ENCODE results near the gene ZRANB2.
A peak's percentile ranks its signal among the peaks of the same experiment; 100 is the strongest.

The ZRANB2 gene

DNA sequence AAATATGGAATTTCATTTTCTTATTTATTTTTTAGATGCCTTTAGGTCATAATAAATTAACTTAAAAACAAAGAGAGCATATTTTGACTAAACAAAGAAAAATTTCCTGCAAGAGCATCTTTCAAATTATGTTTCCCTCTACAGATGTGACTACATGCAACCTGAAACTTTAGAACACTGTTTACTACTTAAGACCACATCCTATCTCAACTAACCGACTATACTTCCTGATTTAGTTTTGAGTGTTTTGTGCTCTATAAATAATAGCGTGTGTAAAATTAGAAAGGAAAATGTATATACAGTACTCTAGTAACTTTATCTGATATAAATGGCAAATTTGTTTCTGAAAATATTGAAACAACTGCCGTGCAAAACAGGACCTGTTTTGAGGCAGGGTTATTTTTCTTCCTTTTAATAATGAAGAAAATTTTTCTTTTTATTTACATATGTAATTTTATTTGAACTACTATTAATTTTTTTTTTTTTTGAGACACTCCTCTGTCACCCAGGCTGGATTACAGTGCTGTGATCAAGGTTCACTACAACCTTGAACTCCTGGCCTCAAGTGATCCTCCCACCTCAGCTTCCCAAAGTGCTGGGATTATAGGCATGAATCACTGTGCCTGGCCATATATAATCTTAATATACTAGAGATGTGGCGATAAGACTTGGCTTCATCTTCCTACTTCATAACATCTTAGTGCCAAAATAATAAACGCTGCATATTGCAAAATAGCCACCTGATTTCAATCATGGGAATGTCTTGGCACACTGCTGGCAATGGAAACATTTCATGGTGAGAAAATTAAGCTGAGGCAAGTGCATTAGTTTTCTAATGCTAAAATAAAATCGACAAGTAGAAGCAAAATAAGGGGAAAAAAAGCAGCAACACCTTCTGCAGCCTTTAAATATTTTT, 12.3 kb downstream of the ZRANB2 start:
- no peak for DNase-seq (ENCODE audit: low spot score)

DNA sequence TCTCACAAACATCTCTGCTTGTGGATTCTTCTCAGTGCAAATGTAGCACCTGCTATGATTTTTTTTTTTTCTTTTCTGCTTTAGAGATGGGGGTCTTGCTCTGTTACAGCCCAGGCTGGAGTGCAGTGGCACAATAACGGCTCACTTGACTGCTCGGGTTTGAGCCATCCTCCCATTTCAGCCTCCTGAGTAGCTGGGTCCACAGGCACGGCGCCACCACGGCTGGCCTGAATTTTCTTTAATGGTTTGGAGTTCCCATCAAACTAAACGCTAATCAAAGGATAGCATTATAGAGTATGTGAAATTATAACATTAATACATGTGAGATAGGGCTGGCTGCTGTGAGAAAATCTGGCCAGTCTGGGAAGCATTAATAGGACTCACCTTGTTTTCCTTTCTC, 26.0 kb downstream of the ZRANB2 start:
- no peak for DNase-seq (ENCODE audit: low spot score)

DNA sequence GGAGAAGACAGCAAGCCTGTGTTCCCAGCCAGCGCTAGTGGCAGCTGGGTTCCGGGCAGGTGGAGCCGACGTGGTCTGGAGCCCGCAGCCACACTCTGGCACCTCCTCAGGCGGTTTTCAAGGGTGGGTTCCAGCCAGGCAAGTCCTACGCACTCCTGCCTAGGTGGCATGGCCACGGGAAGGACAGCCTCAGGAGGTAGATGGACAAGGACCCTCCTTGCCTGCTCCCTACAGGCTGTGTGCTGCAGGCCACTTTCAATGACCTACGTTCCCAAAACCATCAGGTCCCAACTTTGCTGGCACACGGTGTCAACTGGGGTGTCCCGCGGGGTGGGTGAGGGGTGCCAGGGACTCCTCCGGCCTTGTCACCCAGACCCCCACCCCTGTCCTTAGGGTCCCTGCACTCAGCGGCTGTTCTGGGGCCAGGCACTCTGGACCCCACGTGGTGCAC, 26.5 kb downstream of the ZRANB2 start:
- no peak for DNase-seq (ENCODE audit: low spot score)

DNA sequence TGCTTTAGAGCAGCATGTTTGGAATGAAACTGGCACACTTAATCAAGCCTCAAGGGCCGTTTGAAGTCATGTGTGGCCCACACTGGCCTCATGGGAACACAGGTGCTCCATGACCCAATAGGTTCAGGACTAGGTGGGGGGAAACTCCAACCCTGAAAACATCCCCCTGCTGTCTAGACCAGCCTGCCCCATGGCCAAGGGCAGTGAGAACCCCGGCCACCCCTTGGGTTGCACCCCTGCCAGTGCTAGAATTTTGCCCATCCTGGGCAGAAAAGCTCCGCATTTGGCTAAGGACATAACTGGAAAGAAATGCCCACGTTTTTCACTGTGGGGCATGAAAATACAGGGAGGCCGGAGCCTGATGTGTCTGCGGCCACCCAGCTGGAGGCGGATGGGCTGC, 27.1 kb downstream of the ZRANB2 start:
- no peak for DNase-seq (ENCODE audit: low spot score)

DNA sequence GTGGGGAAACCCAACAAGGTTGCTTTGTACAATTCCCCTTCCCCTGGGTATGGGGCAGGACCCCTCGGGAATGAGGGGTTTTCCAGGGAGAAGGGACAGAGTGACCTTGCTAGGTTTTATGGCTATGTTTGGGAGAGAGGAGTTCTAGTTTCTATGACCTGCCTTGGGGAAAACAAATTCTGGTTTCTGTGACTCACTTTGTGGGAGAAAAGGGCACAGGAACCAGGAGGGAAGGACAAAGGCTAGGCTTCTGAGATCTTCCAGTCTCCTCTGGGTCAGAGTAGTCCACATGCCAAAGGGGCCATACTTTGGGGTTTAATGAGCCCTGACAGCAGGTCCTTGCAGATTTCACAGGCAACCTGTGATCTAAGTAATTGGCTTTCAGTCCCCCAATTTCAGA, 27.7 kb downstream of the ZRANB2 start:
- no peak for DNase-seq (ENCODE audit: low spot score)

DNA sequence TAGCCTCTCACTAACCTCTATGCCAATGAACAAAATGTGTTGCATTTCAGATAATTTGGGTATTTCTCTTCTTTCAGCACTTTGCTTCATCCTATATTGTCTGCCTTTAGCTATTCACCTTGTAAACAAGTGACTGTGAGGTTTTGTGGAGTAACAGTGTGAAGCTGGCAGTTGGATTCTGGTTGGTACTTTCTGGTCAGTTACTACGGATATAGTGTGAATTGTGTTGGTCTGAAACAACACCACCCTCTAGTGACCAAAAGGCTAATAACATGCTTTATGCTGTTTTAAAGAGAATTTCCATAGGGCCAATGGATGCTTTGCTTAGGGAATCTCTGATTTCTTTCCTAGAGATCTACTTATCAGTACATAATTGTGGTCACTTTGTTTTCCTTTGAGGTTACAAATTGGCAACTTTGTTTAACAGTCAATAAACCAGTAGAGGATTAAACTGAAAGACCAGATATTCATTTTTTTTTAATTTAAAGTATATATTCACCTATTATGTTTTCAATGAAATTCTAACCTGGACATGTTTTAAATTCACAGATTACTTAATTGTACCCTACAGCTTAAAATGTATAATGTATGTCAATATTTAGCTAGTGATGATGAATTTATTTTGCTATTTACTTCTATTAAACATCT, 30.8 kb downstream of the ZRANB2 start:
- DNase-seq (ENCODE audit: low spot score), result peak; percentile 80

DNA sequence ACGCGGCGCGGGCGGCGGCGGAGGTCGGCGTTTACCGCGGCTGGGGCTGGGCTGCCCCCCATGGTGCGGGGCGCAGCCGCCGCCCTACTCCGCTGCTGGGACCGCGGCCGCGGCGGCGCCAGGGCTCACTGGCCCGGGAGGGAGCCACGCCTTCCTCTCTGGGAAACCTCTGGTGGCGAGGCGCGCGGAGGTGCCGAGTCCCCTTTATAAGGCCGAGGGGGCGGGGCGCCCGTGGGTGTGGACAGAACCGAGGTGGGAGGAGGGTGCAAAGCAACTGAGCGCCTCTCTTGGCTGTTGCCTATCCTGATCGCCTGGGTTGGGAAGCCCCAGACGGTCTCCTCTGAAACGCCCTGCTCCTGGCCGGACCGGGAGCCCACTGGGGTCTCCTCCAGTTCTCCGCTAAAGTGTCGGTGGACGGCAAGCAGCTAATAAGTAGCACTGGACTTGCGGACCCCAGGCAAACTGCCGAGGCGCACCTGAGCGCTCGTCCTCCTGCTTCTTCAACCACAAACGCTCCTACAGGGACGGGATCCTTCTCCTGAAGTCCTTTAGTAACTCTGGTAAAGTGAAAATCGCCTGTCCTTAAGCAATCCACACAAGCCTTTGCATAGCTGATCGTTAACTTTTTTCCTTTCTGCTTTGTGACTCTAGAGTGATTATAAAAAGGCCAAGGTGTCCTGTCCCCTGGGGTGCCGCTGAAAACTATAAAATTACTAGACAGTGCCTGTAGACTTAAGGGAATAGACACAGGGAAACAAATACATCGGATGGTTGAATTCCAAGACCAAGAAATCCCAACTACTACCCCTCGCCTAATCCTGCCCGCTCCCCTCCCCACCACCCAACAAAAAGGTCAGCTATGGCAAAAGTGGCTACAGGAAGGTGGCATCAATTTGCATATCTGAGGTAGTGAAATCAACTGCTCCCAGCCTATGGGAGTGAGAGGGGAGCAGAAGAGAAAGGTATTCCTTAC, 32.9 kb downstream of the ZRANB2 start, which contains the start of gene PTGER3:
Gene PTGER3, minus strand, starts transcription at position 182 of the 973 bp plus-strand sequence. CDS start 239 bp downstream, outside the sequence.
- no peak for DNase-seq (ENCODE audit: low spot score)

DNA sequence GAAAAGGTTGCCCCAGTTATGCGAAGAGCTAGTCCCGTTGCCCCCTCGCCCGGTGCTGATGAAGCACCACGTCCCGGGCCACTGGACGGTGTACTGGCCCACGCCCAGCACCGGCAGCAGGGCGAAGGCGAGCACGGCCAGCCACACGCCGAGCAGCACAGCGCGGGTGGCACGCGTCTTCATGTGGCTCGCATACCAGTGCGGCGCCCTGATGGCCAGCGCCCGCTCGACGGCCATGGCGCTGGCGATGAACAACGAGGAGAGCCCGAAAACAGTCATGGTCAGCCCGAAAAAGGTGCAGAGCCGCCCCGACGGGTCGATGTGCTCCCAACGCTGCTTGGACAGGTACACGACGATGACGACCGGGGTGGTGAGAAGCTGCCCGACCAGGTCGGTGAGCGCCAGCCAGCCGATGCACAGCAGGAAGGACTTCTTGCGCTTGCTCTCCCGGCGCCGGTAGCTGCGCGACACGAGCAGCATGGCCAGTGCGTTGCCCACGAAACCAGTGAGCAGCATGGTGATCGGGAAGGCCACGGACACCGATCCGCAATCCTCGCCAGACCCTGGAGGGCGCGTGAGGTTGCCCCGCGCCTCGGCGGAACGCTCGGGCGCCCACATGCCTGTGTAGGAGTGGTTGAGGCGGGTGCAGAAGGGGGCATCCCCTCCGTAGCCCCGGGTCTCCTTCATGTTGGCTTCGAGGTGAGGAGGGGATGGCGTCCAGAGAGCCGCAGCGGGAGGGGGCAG, 33.8 kb downstream of the ZRANB2 start:
- no peak for DNase-seq (ENCODE audit: low spot score)

DNA sequence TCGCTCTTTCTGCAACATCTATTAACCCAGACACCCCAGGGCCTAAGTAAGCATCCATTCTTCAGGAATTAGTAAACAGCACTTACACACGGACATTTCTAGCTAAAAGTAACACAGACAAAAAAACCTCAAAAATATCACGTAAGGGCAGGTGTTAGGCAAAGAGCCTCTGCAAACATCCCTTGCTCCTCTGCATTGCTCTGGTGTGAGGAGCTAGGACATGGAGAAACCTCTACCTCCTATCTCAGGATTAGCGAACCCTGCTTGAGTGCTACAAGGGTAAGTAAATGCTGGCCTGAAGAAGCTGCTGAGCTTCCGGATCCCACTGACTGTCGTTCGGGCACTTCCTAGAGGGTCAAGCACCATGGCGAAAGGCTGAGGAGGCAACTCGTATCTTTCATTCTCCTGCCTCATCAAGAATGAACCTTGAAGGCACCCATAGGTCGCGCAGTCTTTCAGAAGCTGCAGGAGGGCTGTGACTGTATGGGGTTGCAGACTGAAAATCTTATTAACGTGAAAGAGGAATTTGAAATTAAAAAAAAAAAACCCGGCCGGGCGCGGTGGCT, 35.3 kb downstream of the ZRANB2 start:
- DNase-seq (ENCODE audit: low spot score), result no peak

DNA sequence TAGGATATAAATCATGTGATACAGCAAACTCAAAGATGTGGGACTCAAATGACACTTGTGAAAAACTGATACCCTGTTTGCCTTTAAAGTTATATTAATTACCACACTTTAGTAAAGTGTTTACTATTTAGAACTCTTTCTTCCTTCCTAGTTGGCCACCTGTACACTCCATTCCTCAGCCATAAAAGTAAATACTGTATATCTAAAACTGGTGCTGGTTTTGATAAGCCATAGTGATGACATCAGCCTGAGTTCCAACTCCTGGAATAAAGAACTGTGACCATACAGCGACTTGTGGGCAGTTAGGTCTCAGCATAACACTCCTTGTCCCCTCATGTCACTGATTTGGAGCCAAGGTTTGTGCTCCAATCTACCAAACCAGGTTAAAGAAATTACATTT, 36.0 kb downstream of the ZRANB2 start:
- DNase-seq (ENCODE audit: low spot score), result no peak

DNA sequence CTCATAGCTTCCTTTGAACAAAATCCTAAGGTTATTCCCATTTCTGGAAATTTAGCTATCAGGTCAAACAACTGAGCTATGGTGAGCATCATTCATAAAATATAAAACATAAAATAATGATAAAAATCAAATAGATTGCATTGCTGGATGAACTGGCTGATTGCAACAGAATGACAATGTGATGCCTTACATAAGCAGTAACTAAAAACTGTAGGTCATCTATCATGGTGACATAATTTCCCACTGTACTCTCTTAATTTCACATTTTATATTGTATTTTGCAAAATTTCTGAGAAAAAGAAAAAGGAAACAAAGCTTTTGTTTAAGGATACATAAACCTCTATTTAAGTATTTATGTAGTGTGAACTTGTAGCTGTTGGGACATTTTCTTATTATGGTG, 37.8 kb downstream of the ZRANB2 start:
- DNase-seq (ENCODE audit: low spot score), result no peak

DNA sequence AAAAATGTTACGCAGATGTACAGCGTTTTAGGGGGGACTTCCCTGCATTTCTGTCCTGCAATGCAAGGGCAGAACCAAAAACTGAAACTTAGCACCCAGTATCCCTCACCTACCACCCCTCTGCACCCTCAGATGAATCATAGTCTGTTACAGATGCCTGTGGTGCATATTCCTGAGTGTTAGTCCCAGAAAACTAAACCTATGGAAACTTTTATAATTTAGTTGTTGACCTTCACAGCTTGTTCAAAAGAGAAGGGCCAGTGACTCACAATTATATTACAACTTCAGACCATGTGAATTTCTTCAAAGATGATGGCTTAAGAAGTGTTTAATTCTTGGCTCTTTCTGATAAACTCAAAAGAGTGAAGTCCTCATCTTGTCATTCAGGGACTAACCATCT, 39.0 kb downstream of the ZRANB2 start:
- DNase-seq (ENCODE audit: low spot score), result no peak

DNA sequence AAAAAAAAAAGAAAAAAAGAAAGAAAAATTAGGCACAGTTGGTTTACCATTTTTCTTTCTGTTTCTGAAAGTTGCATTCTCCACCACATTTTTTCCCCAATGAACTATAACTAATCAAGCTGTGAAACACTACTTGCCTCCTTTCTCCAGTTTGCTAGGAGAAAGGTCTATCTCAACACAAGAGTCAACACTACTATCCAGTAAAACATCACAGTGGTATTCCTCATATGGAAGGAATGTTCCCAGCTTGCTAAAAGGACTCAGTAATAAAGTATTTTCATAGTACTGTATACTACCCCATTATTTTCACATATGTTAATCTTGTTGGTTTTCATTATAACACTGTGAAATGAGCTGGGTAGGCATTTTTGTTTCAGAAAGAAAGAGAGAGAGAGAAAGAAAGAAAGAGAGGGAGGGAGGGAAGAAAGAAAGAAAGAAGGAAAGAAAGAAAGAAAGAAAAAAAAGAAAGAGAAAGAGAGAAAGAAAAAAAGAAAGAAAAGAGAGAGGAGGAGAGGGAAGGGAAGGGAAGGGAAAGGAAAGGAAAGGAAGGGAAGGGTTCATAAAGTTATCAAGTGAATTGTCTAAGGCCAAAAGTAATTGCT, 41.1 kb downstream of the ZRANB2 start:
- no peak for DNase-seq (ENCODE audit: low spot score)

DNA sequence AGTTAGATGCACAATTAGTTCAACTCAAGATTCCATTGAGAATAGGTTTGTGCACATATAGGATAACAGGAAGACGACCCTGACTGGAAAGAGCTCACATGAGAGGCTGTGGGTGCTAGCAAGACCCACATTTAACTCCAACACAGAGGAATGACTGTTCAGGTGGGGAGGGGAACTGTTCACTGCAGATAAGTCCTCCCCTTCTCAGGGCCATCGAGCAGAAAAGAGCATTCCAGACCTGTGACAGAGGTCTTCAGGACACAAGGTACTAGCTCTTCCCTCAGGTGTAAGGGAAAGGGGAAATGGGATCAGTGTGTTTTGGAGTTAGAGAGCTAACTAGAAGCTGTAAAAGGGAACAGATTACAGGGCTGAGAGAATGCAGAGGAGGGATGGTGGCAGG, 41.9 kb downstream of the ZRANB2 start:
- no peak for DNase-seq (ENCODE audit: low spot score)

DNA sequence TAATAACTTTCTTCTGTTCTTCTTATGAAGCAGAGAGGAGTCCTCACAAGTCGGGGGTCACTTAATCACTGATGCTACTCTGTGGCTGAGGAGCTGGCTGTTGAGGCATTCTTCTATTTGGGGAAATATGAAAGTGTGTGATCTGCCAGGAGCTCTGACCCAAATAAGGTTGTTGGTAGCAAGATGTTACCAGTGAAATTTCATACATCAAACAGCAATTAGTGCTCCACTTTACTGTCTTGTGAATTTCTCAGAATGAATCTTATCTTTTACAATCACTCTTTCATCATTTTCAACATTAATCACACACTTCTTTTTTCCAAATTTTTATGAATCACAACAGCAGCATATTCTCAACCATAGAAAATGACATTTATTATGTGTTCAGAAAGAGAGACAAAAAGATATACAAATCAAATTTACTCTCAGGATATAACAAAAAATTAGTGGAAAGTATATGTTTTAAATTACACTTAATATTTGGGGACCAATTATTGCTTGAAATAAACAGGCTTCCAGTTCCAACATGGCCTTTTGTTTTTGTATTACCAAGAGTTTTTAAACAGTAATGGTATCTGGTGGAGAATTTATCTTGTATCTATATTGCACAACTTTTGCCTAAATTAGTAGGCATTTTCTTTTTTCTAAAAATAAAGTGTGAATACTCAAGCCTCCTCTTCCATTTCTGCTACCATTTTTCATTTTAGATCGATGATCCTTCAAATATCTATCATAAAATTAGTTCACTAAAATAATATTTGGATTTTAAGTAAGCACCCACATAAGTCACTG, 42.8 kb downstream of the ZRANB2 start:
- DNase-seq (ENCODE audit: low spot score), result no peak

DNA sequence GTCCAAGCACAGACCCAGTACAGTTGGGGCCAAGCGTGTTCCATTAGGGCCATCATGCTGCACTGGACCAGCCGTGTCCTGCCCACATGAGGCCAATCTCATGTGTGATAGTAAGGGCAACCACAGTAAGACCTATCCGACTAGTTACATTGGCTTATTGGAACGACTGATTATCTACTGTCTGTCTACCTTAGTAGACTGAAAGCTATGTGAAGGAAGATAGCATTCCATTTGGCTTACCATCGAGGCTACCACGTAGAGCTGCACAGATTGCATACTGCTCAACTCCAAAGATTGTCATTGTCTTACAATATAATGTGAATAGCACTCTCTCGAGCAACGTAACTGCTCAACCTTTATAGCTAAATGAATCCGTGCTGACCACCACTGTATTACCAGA, 43.8 kb downstream of the ZRANB2 start:
- no peak for DNase-seq (ENCODE audit: low spot score)

DNA sequence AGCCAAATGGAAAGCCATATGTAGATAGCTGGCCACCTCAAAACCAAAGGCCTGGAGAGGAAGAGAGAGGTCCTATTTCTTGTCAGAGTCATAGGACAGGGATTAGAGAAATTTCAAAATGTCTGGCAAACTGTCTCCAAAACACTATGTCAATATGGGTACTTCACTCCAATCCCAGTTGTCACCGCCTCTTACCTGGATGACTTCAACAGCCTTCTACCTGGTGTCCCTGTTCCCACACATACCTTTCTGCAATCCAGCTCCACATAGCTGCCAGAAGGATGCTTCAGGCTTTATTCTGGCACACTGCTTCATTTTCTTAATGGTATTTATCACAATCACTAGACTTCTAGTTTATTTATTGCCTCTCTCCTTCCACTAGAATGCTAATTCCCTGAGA, 47.7 kb downstream of the ZRANB2 start:
- DNase-seq (ENCODE audit: low spot score), result no peak

DNA sequence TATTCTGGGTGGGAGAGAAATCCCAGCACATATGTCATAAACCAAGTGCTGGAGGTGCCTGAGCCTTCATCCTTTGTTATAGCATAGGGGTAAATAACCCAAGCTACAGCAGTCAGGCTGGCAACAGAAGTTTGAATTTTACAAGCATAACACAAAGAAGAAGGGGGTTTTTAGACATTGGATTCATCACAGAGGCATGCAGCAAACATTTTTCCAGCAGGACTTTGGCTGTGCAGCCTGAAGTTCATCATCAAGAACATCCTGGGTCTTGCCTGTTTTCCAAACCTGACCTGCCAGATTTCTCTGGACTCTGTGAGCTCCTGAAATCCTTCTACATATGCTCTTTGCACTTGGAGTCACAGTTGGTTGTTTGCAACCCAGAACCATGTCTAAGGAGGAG, 49.4 kb downstream of the ZRANB2 start:
- no peak for DNase-seq (ENCODE audit: low spot score)

DNA sequence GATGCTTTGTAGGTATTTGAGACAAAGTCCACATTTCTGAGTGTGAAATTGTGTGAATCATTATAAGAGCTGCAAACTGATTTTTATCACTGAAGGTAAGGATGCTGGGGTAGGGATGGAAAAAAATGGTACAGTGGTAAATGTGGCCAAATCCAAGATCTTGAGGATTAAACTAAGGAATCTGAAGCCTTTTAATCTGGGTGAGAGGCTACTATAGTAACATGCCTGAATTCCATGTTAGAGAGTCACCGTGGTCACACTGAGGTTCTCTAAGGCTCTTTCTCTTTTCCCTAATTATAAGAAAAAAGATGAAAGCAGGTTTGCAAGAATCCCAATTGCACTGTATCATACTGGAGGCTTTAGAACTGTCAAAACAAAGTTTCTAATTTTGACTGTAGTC, 50.8 kb downstream of the ZRANB2 start:
- no peak for DNase-seq (ENCODE audit: low spot score)

DNA sequence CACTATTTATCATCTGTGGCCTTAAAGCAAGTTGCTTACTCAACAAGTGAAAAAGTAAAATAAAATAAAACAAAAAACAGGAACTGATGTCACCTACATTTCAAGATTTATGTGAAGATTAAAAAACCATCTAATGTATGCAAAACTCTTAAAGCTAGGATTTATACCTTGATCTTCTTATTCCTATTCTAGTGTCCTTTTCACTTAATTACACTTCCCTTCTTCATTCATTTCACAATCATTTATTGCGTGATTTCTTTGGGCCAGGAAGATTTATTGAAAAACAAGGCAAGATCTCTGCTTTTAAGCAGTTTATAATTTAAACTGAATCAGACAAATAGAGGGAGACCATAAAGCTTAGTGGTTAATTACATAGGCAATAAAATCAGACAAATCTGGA, 51.9 kb downstream of the ZRANB2 start:
- DNase-seq (ENCODE audit: low spot score), result no peak

All from NAMALWA (cell line).